Parathyroid adenoma (tissue), 2 donors: ENCODE results near the gene SRGAP3.

Source experiments
- H2AFZ ChIP-seq: fragments of 300-600 bp; sonication (generic); one replicate; pipeline ENCODE4 v1.7.0; 2017; ENCODE audit warnings: antibody characterized with exemption, mild to moderate bottlenecking
- H3K27ac ChIP-seq: fragments of 300-600 bp; sonication (generic); one replicate; pipeline ENCODE4 v1.7.0; 2017
- H3K27me3 ChIP-seq: fragments of 300-600 bp; sonication (generic); one replicate; pipeline ENCODE4 v1.7.0; 2017; ENCODE audit warnings: low read length; ENCODE audit not compliant: control insufficient read depth, insufficient read depth
- H3K36me3 ChIP-seq: fragments of 300-600 bp; sonication (generic); one replicate; pipeline ENCODE4 v1.7.0; 2017; ENCODE audit warnings: low read length; ENCODE audit not compliant: control insufficient read depth, insufficient read depth
- H3K4me1 ChIP-seq: fragments of 300-600 bp; sonication (generic); one replicate; pipeline ENCODE4 v1.7.0; 2017; ENCODE audit warnings: control low read depth
- H3K4me2 ChIP-seq: fragments of 300-600 bp; sonication (generic); one replicate; pipeline ENCODE4 v1.7.0; 2017; ENCODE audit warnings: low read length
- H3K4me3 ChIP-seq: fragments of 300-600 bp; sonication (generic); one replicate; pipeline ENCODE4 v1.7.0; 2017; ENCODE audit warnings: low read depth, low read length
- H3K79me2 ChIP-seq: fragments of 300-600 bp; sonication (generic); one replicate; pipeline ENCODE4 v1.7.0; 2017; ENCODE audit warnings: control low read depth
- H3K9ac ChIP-seq: fragments of 300-600 bp; sonication (generic); one replicate; pipeline ENCODE4 v1.7.0; 2017; ENCODE audit warnings: mild to moderate bottlenecking
- H3K9me3 ChIP-seq: fragments of 300-600 bp; sonication (generic); one replicate; pipeline ENCODE4 v1.7.0; 2017; ENCODE audit warnings: low read length; ENCODE audit not compliant: control insufficient read depth
- CTCF ChIP-seq: fragments of 300-600 bp; sonication (generic); IDR thresholded peaks from one replicate; pipeline ENCODE4 v1.7.0; 2017; ENCODE audit warnings: antibody characterized with exemption, mild to moderate bottlenecking
- donor health status: primary hyperparathyroidism.

Gene SRGAP3

DNA sequence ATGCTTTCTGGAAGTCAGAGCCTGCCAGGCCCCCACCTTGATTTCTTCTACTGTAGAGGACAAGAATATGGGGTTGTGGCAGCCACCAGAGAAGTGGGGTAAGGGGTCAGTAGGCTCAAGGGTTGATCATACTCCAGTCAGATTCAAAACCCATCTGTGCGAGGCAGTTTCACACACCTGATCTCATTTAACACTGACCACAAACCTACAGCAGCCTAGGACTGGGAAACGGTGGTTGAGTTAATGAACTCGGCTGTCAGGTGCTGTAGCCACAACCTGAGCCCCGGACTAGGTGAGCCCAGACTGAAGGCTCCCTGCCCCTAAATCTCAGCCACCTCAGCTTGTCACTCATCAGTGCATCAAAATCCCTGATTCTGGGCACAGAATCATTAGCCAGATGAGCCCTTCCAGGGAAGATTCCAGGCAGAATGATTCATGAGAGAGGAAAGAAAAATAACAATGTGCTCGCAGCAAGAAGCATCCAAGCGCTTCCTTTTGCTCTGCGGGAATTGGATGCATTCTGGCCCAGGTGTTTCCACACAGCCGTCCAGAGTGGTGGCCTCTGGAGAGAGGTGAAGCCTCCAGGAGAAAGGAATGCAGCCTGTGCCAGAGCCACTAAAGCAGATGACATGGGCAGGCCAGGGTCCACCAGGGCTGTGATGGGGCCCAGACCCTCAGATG, 102.1 kb downstream of the SRGAP3 start:
- no peak overlapping the region for H3K9ac ChIP-seq
- H3K36me3 ChIP-seq = no peaks in the 10 kb centered on the region
- H3K27me3 ChIP-seq = no peaks in the 10 kb centered on the region
- H3K79me2 ChIP-seq = no peaks in the 10 kb centered on the region
- H3K9me3 ChIP-seq = no peaks in the 10 kb centered on the region
- H3K4me2 ChIP-seq = no peak overlapping the region
- peak overlapping the region; percentile 43 for H2AFZ ChIP-seq
- no peak for TF ChIP-seq CTCF
- H3K27ac ChIP-seq = no peak overlapping the region
- peaks cover 3% of the 10 kb centered on the region for H3K4me1 ChIP-seq
- H3K4me3 ChIP-seq = no peak overlapping the region

GRCh38 chr3:9146367-9147071, 102.9 kb downstream of the SRGAP3 start:
- Histone ChIP-seq H3K4me1 (peaks cover 5% of the 10 kb centered on the region), H3K4me3 (no peak overlapping the region), H2AFZ (no peak overlapping the region), H3K27ac (no peak overlapping the region), H3K27me3 (no peaks in the 10 kb centered on the region), H3K4me2 (no peak overlapping the region), H3K36me3 (no peaks in the 10 kb centered on the region), H3K9ac (no peak overlapping the region), H3K79me2 (no peaks in the 10 kb centered on the region), H3K9me3 (no peaks in the 10 kb centered on the region)
- TF ChIP-seq CTCF = no peak

DNA sequence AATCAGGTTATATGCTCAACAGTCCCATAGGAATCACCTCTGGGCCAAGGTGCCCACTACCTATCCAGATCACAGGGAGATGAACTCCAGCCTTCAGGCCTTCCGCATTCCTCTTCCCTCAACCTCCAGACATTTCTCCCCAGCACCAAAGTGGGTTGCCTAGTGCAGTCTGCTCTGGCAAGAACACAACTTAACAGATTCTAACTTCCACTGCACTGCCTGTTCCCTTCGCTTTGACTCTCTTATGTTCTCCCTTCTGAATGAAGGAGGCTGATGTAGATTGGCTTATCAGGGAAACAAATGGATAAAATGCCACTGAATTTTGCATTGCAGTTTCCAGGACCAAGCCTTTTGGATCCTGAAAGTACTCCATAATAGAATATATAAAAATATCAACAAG, 106.3 kb downstream of the SRGAP3 start:
- no peak for TF ChIP-seq CTCF
- Histone ChIP-seq H3K27ac (no peak overlapping the region), H3K36me3 (no peaks in the 10 kb centered on the region), H3K4me1 (peaks cover 5% of the 10 kb centered on the region), H3K4me2 (no peak overlapping the region), H3K79me2 (no peaks in the 10 kb centered on the region), H3K9me3 (no peaks in the 10 kb centered on the region), H3K9ac (no peak overlapping the region), H3K27me3 (no peaks in the 10 kb centered on the region), H2AFZ (no peak overlapping the region), H3K4me3 (no peak overlapping the region)

DNA sequence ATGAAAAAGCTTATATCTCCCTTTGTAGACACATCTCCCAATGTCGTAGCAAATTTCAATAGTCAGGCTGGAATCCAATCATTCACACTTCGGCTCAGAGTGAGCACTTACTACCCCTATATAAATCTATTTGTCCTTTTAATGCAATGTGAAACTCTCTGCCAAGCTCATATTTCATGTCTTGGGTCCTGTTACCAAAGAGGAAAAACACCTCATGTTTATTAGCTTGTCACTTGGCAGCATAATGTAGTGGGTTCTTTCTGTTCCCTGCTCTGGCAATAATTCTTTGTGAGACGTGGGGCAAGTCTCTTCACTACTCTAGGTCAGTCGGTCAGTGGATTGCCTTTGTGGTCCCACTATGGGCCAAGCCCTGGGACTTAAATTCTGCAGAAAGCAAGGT, 107.1 kb downstream of the SRGAP3 start:
- Histone ChIP-seq H3K4me3 (no peak overlapping the region), H3K4me1 (peaks cover 5% of the 10 kb centered on the region), H3K4me2 (no peak overlapping the region), H3K9ac (no peak overlapping the region), H2AFZ (peak overlapping the region; percentile 48), H3K27me3 (no peaks in the 10 kb centered on the region), H3K79me2 (no peaks in the 10 kb centered on the region), H3K36me3 (no peaks in the 10 kb centered on the region), H3K27ac (no peak overlapping the region), H3K9me3 (no peaks in the 10 kb centered on the region)
- no peak for TF ChIP-seq CTCF

DNA sequence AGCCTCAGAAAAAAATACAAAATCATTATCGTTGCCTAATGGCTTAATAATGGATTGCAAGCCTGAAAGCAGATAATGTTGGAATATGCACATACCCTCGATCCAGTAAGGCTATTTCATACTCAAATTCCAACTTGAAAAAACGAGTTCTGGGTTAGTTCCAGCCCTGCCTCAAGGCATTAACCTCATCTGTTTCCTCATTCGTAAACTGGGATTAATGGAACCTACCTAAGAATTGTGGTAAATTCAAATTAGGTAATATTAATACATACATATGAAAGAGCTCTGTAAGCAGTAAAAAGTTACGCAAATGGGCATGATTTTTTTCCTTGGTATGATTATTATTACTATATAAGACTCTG, 107.5 kb downstream of the SRGAP3 start:
- Histone ChIP-seq H2AFZ (no peak overlapping the region), H3K4me1 (peaks cover 5% of the 10 kb centered on the region), H3K9me3 (no peaks in the 10 kb centered on the region), H3K27me3 (no peaks in the 10 kb centered on the region), H3K36me3 (no peaks in the 10 kb centered on the region), H3K4me3 (no peak overlapping the region), H3K4me2 (no peak overlapping the region), H3K79me2 (no peaks in the 10 kb centered on the region), H3K27ac (no peak overlapping the region), H3K9ac (no peak overlapping the region)
- TF ChIP-seq CTCF = no peak
